ENCODE measurements around the gene ITFG1.

GRCh38 chr16:47481698-47482374 is 21.0 kb upstream of the ITFG1 start:
- TF ChIP-seq, protein P1, sequence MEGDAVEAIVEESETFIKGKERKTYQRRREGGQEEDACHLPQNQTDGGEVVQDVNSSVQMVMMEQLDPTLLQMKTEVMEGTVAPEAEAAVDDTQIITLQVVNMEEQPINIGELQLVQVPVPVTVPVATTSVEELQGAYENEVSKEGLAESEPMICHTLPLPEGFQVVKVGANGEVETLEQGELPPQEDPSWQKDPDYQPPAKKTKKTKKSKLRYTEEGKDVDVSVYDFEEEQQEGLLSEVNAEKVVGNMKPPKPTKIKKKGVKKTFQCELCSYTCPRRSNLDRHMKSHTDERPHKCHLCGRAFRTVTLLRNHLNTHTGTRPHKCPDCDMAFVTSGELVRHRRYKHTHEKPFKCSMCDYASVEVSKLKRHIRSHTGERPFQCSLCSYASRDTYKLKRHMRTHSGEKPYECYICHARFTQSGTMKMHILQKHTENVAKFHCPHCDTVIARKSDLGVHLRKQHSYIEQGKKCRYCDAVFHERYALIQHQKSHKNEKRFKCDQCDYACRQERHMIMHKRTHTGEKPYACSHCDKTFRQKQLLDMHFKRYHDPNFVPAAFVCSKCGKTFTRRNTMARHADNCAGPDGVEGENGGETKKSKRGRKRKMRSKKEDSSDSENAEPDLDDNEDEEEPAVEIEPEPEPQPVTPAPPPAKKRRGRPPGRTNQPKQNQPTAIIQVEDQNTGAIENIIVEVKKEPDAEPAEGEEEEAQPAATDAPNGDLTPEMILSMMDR (IDR thresholded peaks at IDR 0.05), result no peak
- no peak for TF ChIP-seq POLR2A (IDR thresholded peaks at IDR 0.05)
